ENCODE data around the gene TM9SF4.

TM9SF4 gene

DNA sequence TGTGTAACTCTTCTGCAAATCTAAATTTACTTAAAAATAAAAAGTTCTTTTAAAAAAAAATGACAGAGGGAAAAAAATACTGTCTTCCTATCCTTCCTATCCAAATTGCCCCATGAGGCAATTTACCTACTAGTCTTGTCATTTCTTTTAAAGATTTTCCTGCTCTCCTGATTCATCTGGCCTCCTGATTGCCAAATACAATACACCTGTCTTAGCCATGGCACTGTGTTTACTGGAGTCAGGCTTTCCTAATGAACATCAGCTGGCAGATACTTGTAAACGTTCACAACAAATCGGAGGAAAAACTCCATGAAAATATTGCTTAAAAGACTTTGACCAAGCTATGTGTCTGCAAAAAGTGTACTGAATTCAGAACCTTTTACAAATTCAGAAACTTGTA, 21.5 kb downstream of the TM9SF4 start:
- DNase-seq (ENCODE audit: low spot score) = no peak

GRCh38 chr20:32132911-32133549, 23.5 kb downstream of the TM9SF4 start:
- no peak for DNase-seq (ENCODE audit: low spot score)

- no peak for DNase-seq (ENCODE audit: low spot score)
Measured at GRCh38 chr20:32134026-32134425, 24.5 kb downstream of the TM9SF4 start.

GRCh38 chr20:32135983-32136515, 26.5 kb downstream of the TM9SF4 start:
- no peak for DNase-seq (ENCODE audit: low spot score)

- DNase-seq (ENCODE audit: low spot score) = no peak
Measured at GRCh38 chr20:32138921-32139320, 29.4 kb downstream of the TM9SF4 start.

DNA sequence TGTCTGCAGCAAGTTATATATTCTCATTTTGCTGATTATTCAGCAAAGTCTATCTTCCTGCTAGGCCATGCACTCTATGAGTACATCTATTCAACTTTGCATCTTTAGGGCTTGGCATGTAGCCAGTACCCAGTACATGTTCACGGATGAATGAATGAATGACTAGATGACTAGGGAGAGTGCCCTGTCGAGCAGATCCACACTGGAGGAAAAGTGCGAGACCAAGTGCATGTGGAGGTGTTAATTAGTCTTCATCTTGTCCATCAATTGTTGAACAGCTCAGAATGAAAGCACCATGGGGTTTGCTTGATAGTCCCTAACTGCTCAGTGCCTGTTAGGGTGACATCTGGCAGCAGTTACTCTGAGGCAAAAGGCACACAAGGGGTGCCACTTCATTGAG, 30.4 kb downstream of the TM9SF4 start:
- DNase-seq (ENCODE audit: low spot score) = no peak

- no peak for DNase-seq (ENCODE audit: low spot score)
Measured at GRCh38 chr20:32140603-32141002, 31.1 kb downstream of the TM9SF4 start.

DNA sequence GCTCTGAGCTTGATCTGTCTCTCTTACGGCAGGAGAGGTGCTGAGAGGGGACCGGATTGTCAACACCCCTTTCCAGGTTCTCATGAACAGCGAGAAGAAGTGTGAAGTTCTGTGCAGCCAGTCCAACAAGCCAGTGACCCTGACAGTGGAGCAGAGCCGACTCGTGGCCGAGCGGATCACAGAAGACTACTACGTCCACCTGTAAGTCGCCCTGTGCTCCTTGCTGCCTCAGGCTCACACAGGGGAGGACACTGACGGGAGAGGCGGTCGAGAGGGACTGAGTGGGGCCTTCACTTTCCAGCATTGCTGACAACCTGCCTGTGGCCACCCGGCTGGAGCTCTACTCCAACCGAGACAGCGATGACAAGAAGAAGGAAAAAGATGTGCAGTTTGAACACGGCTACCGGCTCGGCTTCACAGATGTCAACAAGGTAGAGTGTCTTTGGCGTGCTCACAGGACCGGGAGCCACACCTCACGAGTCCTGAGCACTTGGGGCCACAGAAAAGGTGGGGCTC, 32.0 kb downstream of the TM9SF4 start:
- no peak for DNase-seq (ENCODE audit: low spot score)

DNA sequence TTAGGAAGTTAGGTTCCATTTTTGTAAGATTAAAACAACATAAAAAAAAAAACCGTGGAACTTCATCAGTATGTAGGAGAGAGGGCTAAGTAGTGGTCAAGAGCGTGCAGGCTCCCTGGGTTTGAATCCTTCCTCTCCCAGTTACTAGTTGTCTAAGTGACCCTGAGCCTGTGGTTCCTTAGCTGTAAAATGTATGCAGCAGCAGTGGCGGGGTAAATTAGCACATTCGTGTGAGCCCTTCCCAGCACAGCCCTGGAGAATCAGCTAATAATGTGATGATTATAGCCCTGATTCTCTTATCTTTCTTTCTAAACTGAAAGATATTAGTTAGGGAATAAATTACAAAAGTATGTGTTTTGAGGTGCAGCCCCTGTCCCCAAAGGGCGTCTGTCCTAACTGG, 32.6 kb downstream of the TM9SF4 start:
- no peak for DNase-seq (ENCODE audit: low spot score)

DNA sequence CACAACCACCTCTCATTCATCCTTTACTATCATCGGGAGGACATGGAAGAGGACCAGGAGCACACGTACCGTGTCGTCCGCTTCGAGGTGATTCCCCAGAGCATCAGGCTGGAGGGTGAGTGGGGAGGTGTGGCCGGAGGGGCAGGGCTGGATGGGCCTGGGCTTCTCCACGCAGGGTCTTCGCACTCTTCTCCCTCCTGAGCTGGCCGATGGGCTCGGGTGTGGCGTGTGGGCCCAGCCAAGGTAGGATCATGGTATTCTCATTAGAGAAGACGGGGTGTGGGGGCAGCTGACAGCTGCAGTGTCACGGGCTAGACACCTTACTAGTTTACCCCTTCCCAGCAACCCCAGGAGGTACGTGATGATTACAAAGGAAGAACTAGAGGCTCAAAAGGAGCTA, 33.5 kb downstream of the TM9SF4 start:
- no peak for DNase-seq (ENCODE audit: low spot score)

GRCh38 chr20:32144898-32145662, 35.6 kb downstream of the TM9SF4 start:
- DNase-seq (ENCODE audit: low spot score) = no peak

GRCh38 chr20:32149566-32150170, 40.2 kb downstream of the TM9SF4 start:
- no peak for DNase-seq (ENCODE audit: low spot score)

DNA sequence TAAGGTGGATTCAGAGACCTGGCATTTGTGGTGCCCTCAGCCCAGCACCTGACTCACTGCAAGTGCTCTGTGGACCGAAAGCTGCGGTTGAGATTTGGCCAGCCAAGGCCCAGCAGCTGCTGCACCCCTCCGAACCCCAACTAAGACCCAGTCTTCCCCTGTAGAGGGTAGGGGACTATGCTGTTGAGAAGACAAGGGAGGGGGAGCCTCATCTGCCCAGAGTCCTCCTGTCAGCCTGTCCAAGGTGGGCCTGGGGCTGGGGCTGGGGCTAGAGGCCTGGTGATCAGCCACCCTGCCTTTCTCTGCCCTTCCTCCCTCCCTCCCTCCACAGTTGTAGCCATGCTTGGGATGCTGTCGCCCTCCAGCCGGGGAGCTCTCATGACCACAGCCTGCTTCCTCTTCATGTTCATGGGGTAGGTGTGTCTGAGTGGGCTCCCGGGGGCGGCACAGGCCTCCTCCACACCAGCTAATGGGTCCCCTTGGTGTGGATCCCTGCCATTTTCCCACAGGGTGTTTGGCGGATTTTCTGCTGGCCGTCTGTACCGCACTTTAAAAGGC, 40.9 kb downstream of the TM9SF4 start:
- DNase-seq (ENCODE audit: low spot score) = no peak

- DNase-seq (ENCODE audit: low spot score) = no peak
Measured at GRCh38 chr20:32152421-32153155, 43.1 kb downstream of the TM9SF4 start.

DNA sequence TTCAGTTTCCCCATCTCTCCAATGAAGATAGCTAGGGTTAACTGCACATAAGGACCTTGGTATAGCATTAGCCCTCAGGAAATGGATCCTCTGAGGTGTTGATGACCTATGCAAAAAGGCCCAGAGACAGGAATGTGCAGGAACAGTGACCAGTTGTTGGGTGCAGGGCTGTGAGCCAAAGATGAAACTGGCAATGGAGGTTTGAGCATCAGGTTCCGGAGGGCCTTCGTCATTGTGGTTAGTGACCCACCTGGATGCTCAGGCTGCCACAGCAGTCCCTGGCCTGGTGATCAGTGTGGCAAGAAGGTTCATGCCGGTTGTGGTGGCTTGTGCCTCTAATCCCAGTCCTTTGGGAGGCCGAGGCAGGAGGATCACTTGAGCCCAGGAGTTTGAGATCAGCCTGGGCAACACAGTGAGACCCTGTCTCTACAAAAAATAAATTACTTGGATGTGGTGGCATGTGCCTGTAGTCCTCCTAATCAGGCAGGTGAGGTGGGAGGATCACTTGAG, 43.7 kb downstream of the TM9SF4 start:
- no peak for DNase-seq (ENCODE audit: low spot score)

DNA sequence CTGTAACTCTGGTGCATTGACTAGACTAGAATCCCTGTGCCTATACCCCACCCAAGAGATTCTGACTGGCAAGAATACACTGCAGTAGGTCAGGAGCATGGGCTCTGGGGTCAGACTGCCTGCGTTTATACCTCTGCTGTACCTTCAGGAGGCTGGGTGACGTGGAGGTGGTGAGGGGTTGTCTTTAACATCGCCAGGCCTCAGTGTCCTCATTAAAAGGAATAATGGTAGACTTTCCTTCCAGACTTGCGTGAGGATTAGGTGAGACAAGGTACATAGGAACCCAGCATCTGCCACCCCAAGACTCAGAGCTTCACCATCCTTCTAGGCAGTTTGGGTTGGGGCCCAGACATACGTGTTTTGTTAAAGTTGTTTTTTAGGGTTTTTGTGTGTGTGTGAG, 44.3 kb downstream of the TM9SF4 start:
- no peak for DNase-seq (ENCODE audit: low spot score)

GRCh38 chr20:32155017-32155981, 45.8 kb downstream of the TM9SF4 start:
- DNase-seq (ENCODE audit: low spot score) = peak; percentile 69

- no peak for DNase-seq (ENCODE audit: low spot score)
Measured at GRCh38 chr20:32157611-32158010, 48.1 kb downstream of the TM9SF4 start.

DNA sequence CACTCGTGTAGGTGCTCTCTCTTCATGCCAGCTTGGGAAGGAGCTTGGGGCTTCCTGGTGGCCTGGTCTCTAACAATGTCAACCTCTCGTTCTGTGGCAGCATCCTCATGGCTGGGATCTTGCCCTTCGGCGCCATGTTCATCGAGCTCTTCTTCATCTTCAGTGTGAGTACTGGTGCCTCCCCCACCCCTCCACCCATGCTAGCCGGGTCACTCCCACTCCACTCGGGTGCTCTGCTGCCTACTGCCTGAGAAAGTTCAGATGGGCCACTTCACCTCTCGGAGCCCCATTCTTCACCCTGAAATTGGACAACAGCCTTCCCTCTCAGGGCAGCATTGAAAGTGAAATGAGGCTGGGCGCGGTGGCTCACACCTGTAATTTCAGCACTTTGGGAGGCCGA, 48.8 kb downstream of the TM9SF4 start:
- no peak for DNase-seq (ENCODE audit: low spot score)

DNA sequence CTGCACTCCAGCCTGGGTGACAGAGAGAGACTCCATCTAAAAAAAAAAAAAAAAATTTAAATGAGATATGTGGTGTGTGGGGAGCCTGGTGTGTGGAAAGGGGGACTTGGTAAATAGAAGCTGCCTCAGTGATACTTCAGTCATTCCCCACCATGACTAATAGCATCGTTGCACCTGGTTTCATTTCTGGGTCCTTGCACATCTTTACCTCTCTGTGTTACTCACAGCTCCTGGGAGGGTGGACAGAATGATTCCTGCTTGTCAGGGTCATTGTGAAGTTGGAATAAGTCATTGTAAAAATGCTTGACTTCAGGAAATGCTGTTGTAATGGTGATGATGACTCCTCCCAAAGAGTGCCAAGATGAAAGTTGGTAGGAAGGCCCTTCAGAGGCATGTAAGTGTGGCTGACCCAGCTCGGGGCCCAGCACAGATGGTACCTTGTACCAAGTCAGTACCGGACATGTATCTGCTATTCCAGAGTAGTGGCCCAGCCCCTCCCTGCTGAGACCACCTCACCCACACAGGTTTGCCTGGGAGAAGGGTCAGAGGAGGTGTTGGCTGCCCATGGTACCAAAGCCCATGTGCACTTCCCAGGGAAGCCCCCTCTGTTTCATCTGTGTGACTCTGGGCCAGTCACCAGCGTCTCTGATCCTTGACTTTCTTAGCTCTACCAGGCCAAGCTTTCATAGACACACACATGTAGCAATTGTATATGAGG, 49.6 kb downstream of the TM9SF4 start:
- no peak for DNase-seq (ENCODE audit: low spot score)

All from hepatic stellate cell (primary cell).